A549 (cell line): ENCODE results near the gene RPS6KA1.
"Not testable (repeated sequence)": the region's sequence is repeated elsewhere in the genome, so short reads cannot be mapped to it uniquely, and the experiment has no call there.

Experiments
- EHMT2 ChIP-seq: fragments of 200-600 bp; sonication (generic); IDR thresholded peaks from 2 replicates; pipeline ENCODE4 v1.6.1; 2016; ENCODE audit warnings: antibody characterized with exemption, low read depth, mild to moderate bottlenecking, moderate library complexity
- JUNB ChIP-seq: fragments of >200 bp; sonication (Bioruptor Twin); formaldehyde crosslinking; IDR thresholded peaks from 2 replicates; pipeline ENCODE4 v1.6.1; 2016
- POLR2A ChIP-seq: IDR thresholded peaks from 2 replicates; pipeline ENCODE4 v1.6.1; 2012; ENCODE audit warnings: mild to moderate bottlenecking, low read length
- REST ChIP-seq: fragments of 200-600 bp; sonication (generic); IDR thresholded peaks from 2 replicates; pipeline ENCODE4 v1.6.1; 2016; ENCODE audit warnings: antibody characterized with exemption, mild to moderate bottlenecking, moderate library complexity

- not testable (repeated sequence) for TF ChIP-seq JUNB, REST, POLR2A, EHMT2
Observed at GRCh38 chr1:26515836-26516235, 13.7 kb upstream of the RPS6KA1 start.
